A549 (cell line): ENCODE results near the gene GSAP. TPM values are rescaled to one million over a fixed set of nuclear protein-coding genes. Genes with fewer than 3 reads are reported as not detected.

Source experiments
- ATAC-seq, 2 experiments: fragments of 200-7000 bp in 1 of 2; fragments of >200 bp in 1 of 2; cut with Nextera tagmentation in 1 of 2; cut with Tn5 transposase in 1 of 2; 3 replicates each; pipeline versions ENCODE4 v1.8.0 to v1.9.1; 2018 to 2020; ENCODE audit warnings: mild to moderate bottlenecking in 1 of 2, moderate library complexity in 1 of 2
- CTCF ChIA-PET: fragments of 300-600 bp; sonication (Branson Sonifier 250); formaldehyde crosslinking; extraction: SDS; loops from one replicate; lab custom pipeline; 2021; ENCODE audit warnings: antibody characterized with exemption, inconsistent platforms; lab: Yijun Ruan, JAX
- POLR2A ChIA-PET: fragments of 350-600 bp; formaldehyde crosslinking; extraction: SDS; loops from one replicate; lab custom pipeline; 2021; ENCODE audit warnings: antibody characterized with exemption, inconsistent platforms; lab: Yijun Ruan, JAX
- DNase-seq, 2 experiments: peaks; one replicate each; pipeline versions ENCODE4 v3.0.0 to v3.0.0-alpha.2; 2011 to 2016; ENCODE audit warnings: low read depth in 1 of 2, low spot score in 1 of 2
- FAIRE-seq: peaks from 2 replicates; lab custom pipeline; 2011; peaks lifted over from hg19 to GRCh38; lab: Jason Lieb, UNC
- H3K27ac ChIP-seq, 2 experiments: fragments of >200 bp; sonication (Bioruptor Twin); formaldehyde crosslinking; 3 replicates each; pipeline ENCODE4 v1.5.1; 2016 to 2017
- H3K4me1 ChIP-seq: fragments of >200 bp; sonication (Bioruptor Twin); formaldehyde crosslinking; 3 replicates; pipeline ENCODE4 v1.6.1; 2016
- H3K4me2 ChIP-seq: fragments of >200 bp; sonication (Bioruptor Twin); formaldehyde crosslinking; 3 replicates; pipeline ENCODE4 v1.6.1; 2016
- H3K4me3 ChIP-seq: fragments of >200 bp; sonication (Bioruptor Twin); formaldehyde crosslinking; 3 replicates; pipeline ENCODE4 v1.5.1; 2016
- H3K9me3 ChIP-seq: fragments of >200 bp; sonication (Bioruptor Twin); formaldehyde crosslinking; 3 replicates; pipeline ENCODE4 v1.6.1; 2016
- BCL3 ChIP-seq: fragments of >200 bp; sonication (Bioruptor Twin); formaldehyde crosslinking; IDR thresholded peaks from 3 replicates; pipeline ENCODE4 v1.6.1; 2016
- BHLHE40 ChIP-seq: IDR thresholded peaks from 2 replicates; pipeline ENCODE4 v1.6.1; 2012; ENCODE audit warnings: low read depth, low read length, inconsistent platforms
- CBX8 ChIP-seq: fragments of 200-600 bp; sonication (generic); IDR thresholded peaks from 2 replicates; pipeline ENCODE4 v1.6.1; 2016
- CHD2 ChIP-seq: fragments of 150-350 bp; IDR thresholded peaks from 2 replicates; pipeline ENCODE4 v1.6.1; 2014; ENCODE audit warnings: low read length; ENCODE audit not compliant: partially characterized antibody
- CTCF ChIP-seq: fragments of >200 bp; sonication (Bioruptor Twin); formaldehyde crosslinking; IDR thresholded peaks from 3 replicates; pipeline ENCODE4 v1.5.1; 2016
- EHF ChIP-seq: fragments of 250-450 bp; sonication (Bioruptor Pico); IDR thresholded peaks from 2 replicates; pipeline ENCODE4 v1.5.0; 2020; ENCODE audit warnings: mild to moderate bottlenecking
- ELK1 ChIP-seq: fragments of 150-350 bp; IDR thresholded peaks from 2 replicates; pipeline ENCODE4 v1.6.1; 2014; ENCODE audit warnings: low read depth, mild to moderate bottlenecking, low read length
- ESRRA ChIP-seq: fragments of 150-350 bp; IDR thresholded peaks from 2 replicates; pipeline ENCODE4 v1.6.1; 2014; ENCODE audit warnings: mild to moderate bottlenecking, low read length, borderline replicate concordance
- FOSB ChIP-seq: fragments of 250-450 bp; sonication (Bioruptor Pico); IDR thresholded peaks from 2 replicates; pipeline ENCODE4 v1.5.0; 2020; ENCODE audit warnings: mild to moderate bottlenecking, moderate library complexity
- FOSL2 ChIP-seq, 2 experiments: fragments of 450-650 bp in 1 of 2; fragments of >200 bp in 1 of 2; sonication (Bioruptor Twin) in 1 of 2; formaldehyde crosslinking; IDR thresholded peaks; 2 replicates each; pipeline versions ENCODE4 v1.5.0 to v1.6.1; 2016 to 2020; ENCODE audit warnings: mild to moderate bottlenecking in 1 of 2, moderate library complexity in 1 of 2
- FOXS1 ChIP-seq: fragments of 250-450 bp; sonication (Bioruptor Pico); IDR thresholded peaks from 2 replicates; pipeline ENCODE4 v1.5.0; 2020; ENCODE audit warnings: mild to moderate bottlenecking, moderate library complexity
- HDAC2 ChIP-seq: fragments of 200-600 bp; sonication (generic); IDR thresholded peaks from 2 replicates; pipeline ENCODE4 v1.6.1; 2016
- HES2 ChIP-seq: fragments of >200 bp; sonication (Bioruptor Twin); formaldehyde crosslinking; IDR thresholded peaks from 2 replicates; pipeline ENCODE4 v1.6.1; 2016
- HEYL ChIP-seq: fragments of 250-450 bp; sonication (Bioruptor Pico); IDR thresholded peaks from 2 replicates; pipeline ENCODE4 v1.8.0; 2021; ENCODE audit warnings: mild to moderate bottlenecking, moderate library complexity
- HOXA7 ChIP-seq: fragments of 250-450 bp; sonication (Bioruptor Pico); IDR thresholded peaks from 2 replicates; pipeline ENCODE4 v1.5.0; 2020; ENCODE audit warnings: mild to moderate bottlenecking, moderate library complexity
- HOXB5 ChIP-seq: fragments of 250-450 bp; sonication (Bioruptor Pico); IDR thresholded peaks from 2 replicates; pipeline ENCODE4 v1.5.0; 2020; ENCODE audit warnings: mild to moderate bottlenecking, moderate library complexity
- JUNB ChIP-seq: fragments of >200 bp; sonication (Bioruptor Twin); formaldehyde crosslinking; IDR thresholded peaks from 2 replicates; pipeline ENCODE4 v1.6.1; 2016
- MAFK ChIP-seq: fragments of 450-650 bp; IDR thresholded peaks from 2 replicates; pipeline ENCODE4 v1.6.1; 2014; ENCODE audit not compliant: partially characterized antibody
- MAX ChIP-seq: IDR thresholded peaks from 2 replicates; pipeline ENCODE4 v1.6.1; 2012
- MAZ ChIP-seq: fragments of 150-350 bp; IDR thresholded peaks from 2 replicates; pipeline ENCODE4 v1.6.1; 2014; ENCODE audit warnings: antibody characterized with exemption, low read depth, low read length, borderline replicate concordance
- NPAS2 ChIP-seq: fragments of 250-450 bp; sonication (Bioruptor Pico); IDR thresholded peaks from 2 replicates; pipeline ENCODE4 v1.8.0; 2022; ENCODE audit warnings: mild to moderate bottlenecking, moderate library complexity, borderline replicate concordance
- PHF8 ChIP-seq: fragments of 200-600 bp; sonication (generic); IDR thresholded peaks from 2 replicates; pipeline ENCODE4 v1.6.1; 2016; ENCODE audit warnings: low read depth, mild to moderate bottlenecking, antibody characterized with exemption, moderate library complexity, borderline replicate concordance
- POLR2A ChIP-seq: IDR thresholded peaks from 2 replicates; pipeline ENCODE4 v1.6.1; 2012; ENCODE audit warnings: mild to moderate bottlenecking, low read length
- REST ChIP-seq: fragments of 200-600 bp; sonication (generic); IDR thresholded peaks from 2 replicates; pipeline ENCODE4 v1.6.1; 2016; ENCODE audit warnings: antibody characterized with exemption, mild to moderate bottlenecking, moderate library complexity
- SMC3 ChIP-seq: fragments of >200 bp; sonication (Bioruptor Twin); formaldehyde crosslinking; IDR thresholded peaks from 3 replicates; pipeline ENCODE4 v1.6.1; 2018; ENCODE audit warnings: inconsistent platforms
- SREBF2 ChIP-seq: fragments of 450-650 bp; IDR thresholded peaks from 2 replicates; pipeline ENCODE4 v1.6.1; 2014; ENCODE audit warnings: mild to moderate bottlenecking, moderate library complexity
- TFCP2L1 ChIP-seq: fragments of 250-450 bp; sonication (Bioruptor Pico); IDR thresholded peaks from 2 replicates; pipeline ENCODE4 v1.5.0; 2021; ENCODE audit warnings: mild to moderate bottlenecking
- TP53 ChIP-seq: fragments of 250-450 bp; sonication (Bioruptor Pico); IDR thresholded peaks from 2 replicates; pipeline ENCODE4 v1.5.0; 2021; ENCODE audit warnings: mild to moderate bottlenecking, moderate library complexity
- USF2 ChIP-seq: fragments of 450-650 bp; IDR thresholded peaks from 2 replicates; pipeline ENCODE4 v1.6.1; 2014; ENCODE audit warnings: antibody characterized with exemption
- ZC3H11A ChIP-seq: fragments of 450-650 bp; IDR thresholded peaks from 2 replicates; pipeline ENCODE4 v1.6.1; 2014; ENCODE audit warnings: antibody characterized with exemption, mild to moderate bottlenecking
- ZSCAN20 ChIP-seq: fragments of 250-450 bp; sonication (Bioruptor Pico); IDR thresholded peaks from 2 replicates; pipeline ENCODE4 v1.8.0; 2022; ENCODE audit warnings: mild to moderate bottlenecking, moderate library complexity
- WGBS: methylation state at CpG from one replicate; pipeline ENCODE4 v1.1.6; 2017; ENCODE audit errors: missing lambda C conversion rate; 5-methylcytosine and 5-hydroxymethylcytosine counted together
- polyA plus RNA-seq, 4 experiments: library from polyadenylated mRNA; depleted of rRNA in 3 of 4; stranded (reverse); fragments of >200 nt; fragmentation: RNase III in 1 of 4; extraction: RNeasy Plus Mini Kit Qiagen cat#74134 plus additional on column Dnase treatment in 1 of 4; gene quantifications; 2 replicates in 3 of 4; 3 replicates in 1 of 4; pipeline ENCODE4 v1.2.3, GENCODE V29; 2011 to 2017

The GSAP gene
- polyA plus RNA-seq, 2 of the 4 experiments (the other 2 are of a cell fraction), result 4.1 to 18.6 TPM

GRCh38 chr7:77409005-77409738 is 7.0 kb downstream of the GSAP start:
- WGBS, result 28% methylated on average over 7 of the region's 7 CpGs
- ChIA-PET CTCF (interaction anchor here (0.6 to 1.0 kb wide), 3 partner anchors 10 to 40 kb away, joined by 3 to 4 read pairs (median 3); no protein-coding TSS in a partner anchor), POLR2A (interaction anchor here (0.7 to 1.7 kb wide), 6 partner anchors 12 to 130 kb away, joined by 3 to 10 read pairs (median 4); partner anchors contain the start of gene PTPN12)
- Histone ChIP-seq H3K4me3 (peak overlapping the region; percentile 29; the same call in 1 of the 3 replicates), H3K4me2 (peak overlapping the region; percentile 81), H3K4me1 (peaks cover 73% of the 10 kb centered on the region), H3K9me3 (no peaks in the 10 kb centered on the region), H3K27ac (peak overlapping the region; percentile 87 to 96)
- peak; percentile 68 to 72 for ATAC-seq
- FAIRE-seq, result peak; percentile 73
- DNase-seq, result peak in 1 of 2 experiments; percentile 63
- TF ChIP-seq HOXA7 (CRISPR knock-in tag) (no peak), TFCP2L1 (CRISPR knock-in tag) (no peak), BCL3 (no peak), HES2 (peak; percentile 8; the same call in 1 of the 2 replicates), CBX8 (no peak), POLR2A (no peak), HOXB5 (peak; percentile 70; the same call in 1 of the 2 replicates), PHF8 (no peak), CHD2 (no peak), MAZ (no peak), NPAS2 (CRISPR knock-in tag) (no peak), ZSCAN20 (CRISPR knock-in tag) (no peak), USF2 (no peak), TP53 (CRISPR knock-in tag) (no peak), BHLHE40 (no peak), ZC3H11A (no peak), FOSL2 (IDR thresholded peaks at IDR 0.05) (peak; percentile 41; the same call in 1 of the 2 replicates), FOSL2 (CRISPR knock-in tag; IDR thresholded peaks at IDR 0.05) (peak; percentile 60), REST (no peak), EHF (no peak), MAFK (no peak), HEYL (CRISPR knock-in tag) (no peak), CTCF (no peak), HDAC2 (no peak), SMC3 (0 out of 3 replicates have a peak, but pooled peaks have one; percentile 7), ELK1 (no peak), SREBF2 (no peak), FOXS1 (CRISPR knock-in tag) (no peak), FOSB (no peak), MAX (no peak), ESRRA (no peak), JUNB (peak; percentile 47; the same call in 1 of the 2 replicates)
